Eye (tissue), 1 donor: ENCODE data around the gene PDCD11.
"Not testable (repeated sequence)": the region's sequence is repeated elsewhere in the genome, so short reads cannot be mapped to it uniquely, and the experiment has no call there.

ENCODE experiments used
- DNase-seq: peaks from one replicate; pipeline ENCODE4 v3.0.0-alpha.2; 2015

The PDCD11 gene

DNA sequence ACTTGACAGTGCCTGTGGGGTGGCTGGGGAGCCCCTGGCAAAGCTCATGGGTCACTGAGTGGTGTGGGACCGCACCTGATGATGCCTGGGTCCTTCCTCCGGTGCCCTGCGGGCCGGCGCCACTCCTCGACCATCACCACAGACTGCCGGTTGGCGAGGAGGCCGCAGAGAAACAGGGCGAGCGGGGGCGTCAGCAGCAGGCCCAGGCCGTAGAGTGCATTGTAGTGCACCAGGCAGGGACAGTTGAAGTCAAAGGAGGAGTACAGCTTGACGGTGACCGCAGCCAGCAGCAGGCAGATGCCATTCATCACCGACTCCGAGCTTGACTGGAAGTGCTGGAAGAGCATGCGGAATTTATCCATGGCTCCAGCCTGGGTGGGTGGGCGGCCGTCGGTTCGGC, 82.2 kb downstream of the PDCD11 start:
- no peak for DNase-seq

DNA sequence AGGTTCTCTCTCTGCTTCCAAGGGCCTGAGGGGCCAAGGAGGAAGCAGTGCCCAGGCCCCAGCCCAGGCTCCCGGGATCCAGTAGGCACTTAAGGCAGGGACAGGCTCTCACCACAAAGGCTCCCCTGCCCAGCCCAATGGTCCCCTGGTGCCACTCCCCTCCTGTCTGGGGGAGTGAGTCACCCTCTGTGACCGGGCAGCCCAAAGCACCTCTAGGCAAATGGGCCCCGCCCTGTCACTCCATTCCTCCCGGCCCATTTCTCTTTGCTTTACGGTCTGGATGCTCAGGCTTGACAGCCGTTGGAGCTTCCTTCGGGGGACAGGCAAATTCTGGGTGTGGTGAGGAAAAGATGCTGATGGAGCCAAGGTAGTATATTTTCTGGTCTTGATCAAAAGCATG, 82.7 kb downstream of the PDCD11 start, which contains the start of gene CALHM3:
TSS of gene CALHM3 (minus strand) at position 106 of the 400 bp plus-strand sequence. CDS start 208 bp downstream, outside the sequence.
- DNase-seq = no peak

DNA sequence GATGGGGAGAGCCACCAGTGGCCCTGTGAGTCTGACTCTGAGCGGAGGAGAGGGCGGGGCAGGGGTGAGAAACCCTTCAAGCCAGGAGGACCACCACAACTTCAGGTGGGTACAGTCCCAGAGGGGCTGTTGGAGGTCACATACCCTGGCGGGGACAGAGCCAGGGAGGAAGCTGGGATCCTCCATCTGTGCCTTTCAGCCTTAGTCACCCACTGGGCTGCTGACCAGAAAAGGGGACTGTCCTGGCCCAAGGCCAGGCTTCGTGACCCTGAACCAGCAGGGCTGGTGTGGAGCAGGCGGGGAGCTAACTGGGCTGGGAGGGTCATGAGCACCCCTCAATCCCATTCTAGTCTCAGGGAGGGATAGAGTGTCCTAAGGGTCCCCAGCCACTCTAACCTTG, 84.1 kb downstream of the PDCD11 start:
- DNase-seq = no peak

DNA sequence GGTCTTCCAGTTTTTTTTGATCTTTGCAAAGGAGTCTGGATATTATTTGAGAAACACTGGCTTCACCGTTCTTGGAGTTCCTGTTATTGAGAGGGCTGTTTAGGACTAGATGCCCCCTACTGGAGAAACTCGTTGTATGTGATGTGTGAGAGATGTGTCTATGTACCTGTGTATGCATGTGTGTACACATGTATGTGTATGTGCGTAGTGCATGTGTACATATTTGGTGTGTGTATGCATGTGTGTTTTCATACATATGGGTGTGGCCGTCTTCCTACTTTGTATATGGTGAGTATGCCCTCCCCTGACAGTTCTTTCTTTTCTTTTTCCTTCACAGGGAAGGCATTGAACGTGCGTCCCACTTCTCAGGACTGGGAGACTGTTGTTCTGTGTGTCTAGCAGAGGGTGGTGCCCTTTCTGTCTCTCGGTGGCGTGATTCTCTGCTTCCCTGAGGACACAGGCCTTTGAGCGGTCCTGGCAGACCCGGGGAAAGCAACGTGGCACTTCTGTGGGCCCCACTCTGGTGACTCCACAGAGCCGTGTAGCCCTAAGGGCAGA, 85.6 kb downstream of the PDCD11 start:
- DNase-seq = peak; percentile 75

DNA sequence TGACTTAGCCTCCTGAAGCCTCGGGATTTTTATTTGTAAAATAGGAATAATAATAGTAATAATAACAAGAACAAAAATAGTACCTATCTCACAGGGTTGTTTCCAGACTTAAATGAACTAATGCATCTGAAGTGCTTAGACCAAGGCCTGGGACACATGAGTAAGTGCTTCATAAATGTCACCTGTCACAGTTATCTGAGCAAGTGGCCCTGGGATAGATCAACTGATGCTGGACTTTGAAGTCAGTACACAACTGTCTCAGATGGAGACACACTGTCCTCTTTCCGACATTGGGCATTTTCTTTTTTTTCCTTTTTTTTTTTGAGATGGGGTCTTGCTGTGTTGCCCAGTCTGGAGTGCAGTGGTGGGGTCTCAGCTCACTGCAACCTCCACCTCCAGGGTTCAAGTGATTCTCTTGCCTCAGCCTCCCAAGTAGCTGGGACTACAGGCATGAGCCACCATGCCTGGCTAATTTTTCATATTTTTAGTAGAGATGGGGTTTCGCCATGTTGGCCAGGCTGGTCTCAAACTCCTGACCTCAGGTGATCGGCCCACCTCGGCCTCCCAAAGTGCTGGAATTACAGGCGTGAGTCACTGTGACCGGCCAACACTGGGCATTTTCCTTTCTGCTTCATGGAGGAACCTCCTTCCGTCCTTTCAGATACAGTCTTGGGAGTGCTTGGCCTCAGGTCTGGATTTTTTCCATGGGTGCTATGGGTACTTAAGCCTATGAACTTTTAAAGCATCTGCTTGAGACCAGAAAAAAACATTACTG, 90.4 kb downstream of the PDCD11 start:
- DNase-seq = not testable (repeated sequence)

DNA sequence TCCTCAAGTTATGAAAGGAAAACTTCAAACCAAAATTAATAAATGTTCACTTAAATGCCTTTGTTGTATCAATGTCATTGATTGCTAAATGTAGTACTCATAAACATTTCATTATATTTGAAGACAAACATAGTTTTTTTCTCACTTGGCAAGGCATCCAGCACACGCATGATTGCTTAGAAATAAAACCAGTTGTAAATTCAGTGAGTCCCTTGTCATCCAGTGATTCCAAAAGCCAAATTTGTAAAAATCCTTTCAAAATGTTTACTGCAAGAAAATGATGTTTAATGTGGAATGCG, 90.9 kb downstream of the PDCD11 start:
- no peak for DNase-seq

DNA sequence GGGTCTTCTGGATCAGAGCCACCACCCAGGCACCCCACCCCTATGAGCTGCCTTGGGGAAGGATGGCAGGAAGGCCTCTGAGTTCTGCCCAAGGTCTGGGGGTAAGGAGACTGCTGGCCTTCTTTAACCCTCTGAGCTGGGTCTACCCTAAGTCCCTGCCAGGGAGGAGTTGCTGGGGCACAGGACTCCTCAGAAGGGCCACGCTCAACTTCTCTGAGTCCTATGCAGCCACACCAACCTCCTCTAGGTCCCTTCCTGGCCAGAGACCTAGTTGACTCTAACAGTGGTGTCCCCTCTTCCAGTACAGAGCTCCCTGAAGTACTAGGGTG, 94.5 kb downstream of the PDCD11 start:
- DNase-seq = no peak

DNA sequence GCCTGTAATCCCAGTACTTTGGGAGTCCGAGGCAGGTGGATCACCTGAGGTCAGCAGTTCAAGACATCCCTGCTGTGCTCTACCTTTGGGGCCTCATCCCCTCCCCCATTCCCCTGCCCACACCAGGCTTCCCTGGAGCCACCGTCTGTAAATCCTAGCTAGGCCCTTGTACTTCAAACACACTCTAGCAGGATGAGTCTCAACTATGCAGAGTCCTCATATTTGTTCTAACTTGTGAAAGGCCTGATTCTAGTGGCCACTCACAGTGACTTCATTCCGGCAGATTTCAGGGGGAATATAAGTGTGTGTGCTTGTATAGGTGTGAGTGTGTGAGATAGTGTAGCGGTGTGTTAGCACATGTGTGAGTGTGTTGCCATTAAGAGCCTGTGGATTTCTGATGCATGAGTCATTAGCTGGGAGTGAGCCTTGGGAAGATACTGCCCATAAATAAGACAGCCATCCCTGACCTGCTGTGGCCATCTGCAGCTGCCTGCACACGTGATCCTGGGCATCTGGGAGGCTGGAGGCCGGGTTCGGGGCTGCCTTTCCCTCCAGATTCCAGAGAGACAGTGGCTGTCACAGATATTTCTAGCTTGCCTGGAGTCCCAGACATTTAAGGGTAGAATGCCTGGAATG, 95.4 kb downstream of the PDCD11 start:
- peak; percentile 76 for DNase-seq

DNA sequence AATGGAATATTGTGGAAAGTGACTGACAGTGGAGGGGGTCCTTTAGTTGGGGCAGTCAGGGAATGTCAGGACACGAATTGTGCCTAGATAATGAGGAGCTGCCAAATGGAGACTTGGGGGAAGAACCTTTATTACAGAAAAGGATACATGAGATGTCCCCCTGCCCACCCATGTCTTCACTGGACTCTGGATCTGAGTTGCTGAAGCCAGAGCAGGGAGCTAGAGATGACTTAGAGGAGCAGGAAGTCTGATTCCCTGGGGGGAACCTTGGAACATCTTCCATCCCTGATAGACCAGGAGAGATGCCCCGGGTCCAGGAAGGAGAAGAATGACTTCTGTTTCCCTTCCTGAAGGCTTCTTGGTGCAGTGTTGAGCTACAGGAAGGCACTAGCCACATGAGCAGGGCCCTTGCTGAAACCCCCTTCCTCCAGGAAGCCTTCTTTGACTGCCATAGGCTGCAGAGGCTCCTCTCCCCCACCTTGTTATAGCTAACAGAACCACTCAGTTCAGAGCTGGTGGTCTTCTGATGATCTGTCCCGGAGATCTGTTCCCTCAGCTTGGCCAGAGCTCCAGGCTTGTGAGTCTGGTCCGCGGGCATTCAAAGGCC, 96.3 kb downstream of the PDCD11 start:
- no peak for DNase-seq

DNA sequence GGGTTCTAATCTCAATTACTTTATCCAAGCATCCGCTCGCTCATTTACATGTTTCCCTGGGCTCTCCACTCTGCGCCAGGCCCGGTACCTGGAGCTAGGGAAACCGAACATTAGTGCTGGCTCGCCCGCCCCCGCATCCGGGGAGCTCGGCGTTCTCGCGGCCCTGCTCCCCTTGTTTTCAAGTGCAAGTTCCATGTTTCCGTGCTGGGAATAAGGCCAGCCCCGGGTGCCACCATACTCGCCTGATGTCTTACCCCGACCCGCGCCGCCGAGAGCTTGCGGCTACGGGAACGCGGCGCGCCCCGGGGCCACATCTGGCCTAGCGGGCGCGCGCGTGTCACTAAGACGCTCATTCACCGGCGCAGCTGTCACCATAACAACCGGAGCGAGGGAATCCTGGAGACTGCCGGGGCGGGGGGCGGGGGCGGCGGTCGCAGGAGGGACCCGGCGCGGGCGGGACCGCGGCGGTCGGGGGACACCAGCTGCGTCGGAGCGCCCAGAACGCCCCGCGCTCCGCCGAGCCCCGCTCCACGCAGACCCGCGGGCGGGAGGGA, 97.0 kb downstream of the PDCD11 start, which contains the start of gene NEURL1:
TSS of gene NEURL1 (plus strand) at position 344 of the 554 bp plus-strand sequence. CDS start 683 bp downstream, outside the sequence.
- peak; percentile 85 for DNase-seq

DNA sequence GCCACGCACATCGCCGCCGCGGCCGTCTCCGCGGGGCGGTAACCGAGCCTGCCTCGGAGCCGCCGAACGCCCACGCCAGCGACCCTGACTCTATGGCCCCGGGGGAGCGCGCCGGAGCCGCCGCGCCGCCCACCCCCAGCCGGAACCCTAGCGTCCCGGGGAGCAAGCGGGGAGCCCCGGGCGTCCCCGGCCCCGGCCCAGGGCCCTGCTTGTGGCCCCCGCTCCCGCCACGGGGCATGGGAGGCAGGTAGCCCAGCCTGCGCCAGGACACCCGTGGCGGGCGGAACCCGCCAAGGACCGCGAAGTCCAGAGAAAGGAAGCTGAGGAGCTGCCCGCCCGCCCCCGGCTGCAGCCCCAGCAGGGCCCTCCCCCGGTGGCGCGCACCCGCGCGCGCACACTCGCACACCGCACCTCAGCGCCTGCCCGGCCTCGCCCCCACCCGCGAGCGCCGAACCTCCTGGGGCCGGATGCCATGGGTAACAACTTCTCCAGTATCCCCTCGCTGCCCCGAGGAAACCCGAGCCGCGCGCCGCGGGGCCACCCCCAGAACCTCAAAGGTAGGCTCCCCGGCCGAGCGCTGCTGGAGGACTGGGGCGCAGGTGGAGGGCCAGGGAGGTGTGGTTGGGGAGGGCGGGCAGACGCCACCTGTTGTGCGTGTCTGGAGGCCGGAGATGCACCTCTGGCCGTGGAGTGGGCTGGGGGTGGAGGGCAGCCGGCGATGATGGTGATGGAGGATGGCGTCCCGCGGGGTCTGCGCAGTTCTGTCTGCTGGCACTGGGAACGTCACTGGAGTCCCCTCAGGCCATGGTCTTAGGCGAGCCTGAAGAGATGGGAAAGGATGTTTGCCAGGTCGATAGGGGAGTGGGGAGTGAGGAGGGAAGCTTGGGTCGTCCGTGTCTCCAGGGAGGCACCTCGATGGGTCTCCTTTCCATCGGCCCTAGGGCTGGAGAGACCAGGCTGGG, 97.8 kb downstream of the PDCD11 start:
- DNase-seq = peak; percentile 60

DNA sequence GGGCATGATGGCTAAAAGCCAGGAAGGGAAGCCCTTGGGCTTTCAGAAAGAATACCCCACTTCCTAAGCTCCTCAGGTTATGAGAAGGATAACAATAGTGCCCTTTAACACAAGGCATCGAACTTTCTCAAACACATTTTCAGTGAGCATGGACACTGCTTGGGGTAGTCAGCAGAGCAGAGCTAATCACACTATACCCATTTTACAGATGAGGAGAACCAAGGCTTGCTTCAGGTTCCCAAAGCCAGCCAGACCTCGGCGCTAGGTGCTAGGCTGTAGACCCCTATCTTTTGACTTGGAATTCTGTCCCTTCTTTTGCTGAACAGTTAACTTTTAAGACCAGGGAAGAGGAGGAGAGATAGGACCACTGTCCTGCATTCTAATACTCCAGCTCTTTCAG, 98.9 kb downstream of the PDCD11 start:
- no peak for DNase-seq
